ENCODE measurements around the gene SKIDA1.

DNA sequence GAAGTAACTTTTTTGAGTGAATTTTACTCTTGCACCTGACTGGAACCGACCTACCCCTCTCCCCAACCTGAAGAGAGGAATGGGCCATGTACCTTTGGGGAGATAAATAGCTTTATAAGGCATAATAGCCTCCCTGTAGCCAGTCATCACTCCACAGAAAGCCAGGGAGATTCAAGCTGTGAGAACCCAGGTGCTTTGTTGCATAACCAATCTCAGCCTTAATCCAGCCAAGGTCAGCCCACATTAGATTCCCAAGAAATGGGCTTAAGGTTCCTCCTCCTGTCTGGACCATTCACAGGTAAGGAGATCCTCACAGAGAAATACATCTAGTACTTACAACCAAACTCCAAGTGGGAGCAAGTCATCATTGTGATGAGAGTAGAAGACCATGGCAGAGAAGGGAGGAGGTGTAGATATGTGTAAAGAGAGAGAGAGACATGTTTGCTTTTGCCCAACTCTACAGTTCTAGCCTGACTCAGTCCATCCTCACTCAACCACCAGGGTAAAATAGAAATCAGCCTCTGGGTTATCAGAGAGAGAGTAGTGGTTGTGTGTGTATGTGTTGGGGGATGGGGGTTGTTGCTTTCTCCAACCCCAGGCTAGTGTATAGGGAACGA lies 23.6 kb downstream of the SKIDA1 start:
- no peak for TF ChIP-seq REST (IDR thresholded peaks at IDR 0.05; ENCODE audit: insufficient read depth in 1 of 2, low read depth in 2 of 2, low read length in 2 of 2)
- no peak for TF ChIP-seq POLR2AphosphoS5 (IDR thresholded peaks at IDR 0.05; ENCODE audit: low read depth, low read length)
- no peak for TF ChIP-seq SIN3A (IDR thresholded peaks at IDR 0.05; ENCODE audit: borderline replicate concordance, insufficient read depth, low read length)
- TF ChIP-seq TAF1 (IDR thresholded peaks at IDR 0.05; ENCODE audit: borderline replicate concordance, insufficient read depth, low read length) = no peak

All from PFSK-1 (cell line).